Left hindlimb (tissue), 1 donor: Measurements from ENCODE around the gene CACNA1G.
A peak's percentile ranks its signal among the peaks of the same experiment; 100 is the strongest.

Experiments used
- DNase-seq: peaks from one replicate; pipeline ENCODE4 v3.0.0-alpha.2; 2018

CACNA1G gene

GRCh38 chr17:50590946-50591737, 30.6 kb downstream of the CACNA1G start:
- peak; percentile 66 for DNase-seq

- DNase-seq = no peak
These were observed 32.8 kb downstream of the CACNA1G start for GRCh38 chr17:50593321-50593720.

GRCh38 chr17:50594128-50594823, 33.8 kb downstream of the CACNA1G start:
- DNase-seq = no peak

DNA sequence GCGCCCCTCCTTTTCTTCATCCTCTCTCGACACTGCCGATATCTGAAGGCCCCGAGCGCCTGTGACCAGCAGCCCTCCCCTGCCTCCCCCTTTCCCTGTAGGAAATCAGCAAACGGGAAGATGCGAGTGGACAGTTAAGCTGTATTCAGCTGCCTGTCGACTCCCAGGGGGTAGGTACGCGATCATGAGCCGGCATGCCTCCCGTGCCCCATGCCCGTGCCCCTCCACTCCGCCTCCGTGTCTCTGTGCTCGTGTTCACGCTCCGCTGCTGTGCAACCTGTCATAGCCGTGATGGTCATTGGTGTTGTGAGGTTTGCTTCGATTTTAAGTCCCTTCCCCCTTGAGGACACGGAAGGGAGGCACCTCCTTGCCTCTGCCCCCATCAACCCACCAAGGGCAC, 34.4 kb downstream of the CACNA1G start:
- no peak for DNase-seq

- no peak for DNase-seq
These were observed 35.9 kb downstream of the CACNA1G start for GRCh38 chr17:50596191-50597037.

DNA sequence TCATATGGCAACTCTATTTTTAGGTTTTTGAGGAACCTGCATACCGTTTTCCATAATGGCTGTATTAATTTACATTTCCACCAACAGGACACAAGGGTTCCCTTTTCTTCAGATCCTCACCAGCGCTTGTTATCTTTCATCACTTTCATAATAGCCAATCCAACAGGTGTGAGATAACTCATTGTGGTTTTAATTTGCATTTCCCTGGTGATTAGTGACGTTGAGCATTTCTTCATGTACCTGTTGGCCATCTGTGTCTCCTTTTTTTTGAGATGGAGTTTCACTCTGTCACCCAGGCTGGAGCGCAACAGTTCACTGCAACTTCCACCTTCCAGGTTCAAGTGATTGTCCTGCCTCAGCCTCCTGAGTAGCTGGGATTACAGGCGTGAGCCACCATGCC, 38.0 kb downstream of the CACNA1G start:
- no peak for DNase-seq

DNA sequence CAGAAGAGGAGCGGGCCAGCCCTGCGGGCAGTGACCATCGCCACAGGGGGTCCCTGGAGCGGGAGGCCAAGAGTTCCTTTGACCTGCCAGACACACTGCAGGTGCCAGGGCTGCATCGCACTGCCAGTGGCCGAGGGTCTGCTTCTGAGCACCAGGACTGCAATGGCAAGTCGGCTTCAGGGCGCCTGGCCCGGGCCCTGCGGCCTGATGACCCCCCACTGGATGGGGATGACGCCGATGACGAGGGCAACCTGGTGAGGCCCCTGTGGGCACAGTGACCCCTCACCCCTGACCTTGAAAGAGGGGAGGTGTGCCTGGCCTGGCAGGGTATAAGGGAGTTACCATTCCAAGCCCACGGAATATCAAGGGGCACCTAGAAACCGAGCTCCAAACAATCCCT, 39.1 kb downstream of the CACNA1G start:
- DNase-seq = no peak

DNA sequence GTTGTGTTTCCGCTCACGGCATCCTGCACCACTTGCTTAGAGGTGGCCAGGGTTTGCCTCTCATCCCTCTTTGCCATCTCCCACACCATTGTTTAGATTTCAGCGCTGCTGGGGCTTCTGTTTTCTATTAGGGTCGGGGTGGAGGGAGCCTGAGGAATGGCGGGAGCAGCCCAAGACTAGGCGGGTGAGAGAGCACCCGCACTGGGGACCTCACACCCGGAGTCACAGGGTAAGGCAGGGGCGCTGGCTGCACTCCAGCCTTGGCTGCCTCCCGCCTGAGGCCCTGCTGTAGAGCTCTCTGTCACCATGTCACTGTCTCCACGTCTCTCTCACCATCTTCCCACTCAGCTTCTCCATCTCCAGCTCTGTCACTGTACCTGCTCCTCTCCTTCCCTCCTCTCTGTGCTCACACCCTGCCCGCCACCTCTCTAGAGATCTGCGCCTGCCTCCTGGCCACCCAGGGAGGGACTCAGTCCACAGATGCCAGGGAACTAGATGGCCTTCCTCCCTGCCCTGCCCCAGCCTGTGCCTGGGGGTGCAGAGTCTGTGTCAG, 41.4 kb downstream of the CACNA1G start:
- DNase-seq = no peak

- no peak for DNase-seq
These were observed 42.3 kb downstream of the CACNA1G start for GRCh38 chr17:50602836-50603235.

DNA sequence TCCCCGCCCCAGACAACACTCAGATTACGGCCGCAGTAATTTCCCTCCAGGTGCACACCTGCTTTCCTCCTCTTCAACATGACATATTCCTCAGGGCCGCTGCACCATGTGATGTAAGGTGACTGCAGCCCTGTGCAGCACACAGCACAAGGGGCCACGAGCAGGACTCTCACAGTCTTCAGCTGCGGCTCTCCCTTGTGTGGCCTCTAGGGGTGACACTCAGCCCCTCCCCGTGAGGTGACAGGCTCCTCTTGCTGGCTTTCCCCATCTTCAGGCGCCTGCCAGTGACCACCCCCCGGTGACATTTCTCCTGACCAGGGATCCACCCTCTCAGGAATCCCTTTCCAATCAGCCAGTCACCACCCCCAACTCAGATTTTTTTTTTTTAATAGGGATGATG, 42.8 kb downstream of the CACNA1G start:
- no peak for DNase-seq

DNA sequence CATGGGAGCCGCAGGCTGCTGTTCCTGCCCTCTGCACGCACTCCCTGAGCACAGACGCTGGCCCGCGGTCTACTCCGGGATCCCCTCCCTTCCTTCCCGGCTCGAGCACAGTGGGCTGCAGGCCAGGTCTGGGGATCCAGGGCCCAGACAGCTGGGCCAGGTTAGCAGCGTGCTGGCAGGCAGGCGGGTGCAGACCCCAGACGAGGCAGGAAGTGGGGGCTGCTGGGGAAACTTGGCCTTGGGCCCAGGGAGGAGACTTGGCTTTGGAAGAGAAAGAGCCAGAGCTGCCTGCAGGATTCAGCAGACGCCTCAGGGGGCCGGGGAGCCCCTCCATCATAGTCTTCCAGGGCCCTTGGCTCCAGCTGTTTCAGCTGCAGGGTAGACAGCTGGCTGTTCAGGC, 44.0 kb downstream of the CACNA1G start:
- peak; percentile 97 for DNase-seq

DNA sequence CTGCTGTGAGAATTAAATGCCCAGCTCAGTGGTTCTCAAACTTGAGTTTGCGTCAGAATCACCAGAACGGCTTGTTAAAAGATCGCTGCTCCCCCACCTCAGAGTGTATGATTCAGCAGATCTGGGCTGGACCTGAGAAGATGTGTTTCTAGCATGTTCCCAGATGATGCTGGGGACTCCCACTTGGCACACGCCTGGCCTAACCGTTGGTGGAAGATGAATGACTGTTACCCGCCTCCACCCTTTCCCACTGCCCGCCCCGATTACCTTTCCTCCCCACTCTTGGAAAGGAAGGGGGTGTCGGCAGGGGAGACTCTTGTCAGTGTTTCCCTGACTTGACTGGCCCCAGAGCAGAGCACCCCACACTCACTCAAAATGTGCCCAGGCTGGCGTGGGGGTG, 44.9 kb downstream of the CACNA1G start:
- no peak for DNase-seq

GRCh38 chr17:50607522-50608175, 47.1 kb downstream of the CACNA1G start:
- DNase-seq = no peak

DNA sequence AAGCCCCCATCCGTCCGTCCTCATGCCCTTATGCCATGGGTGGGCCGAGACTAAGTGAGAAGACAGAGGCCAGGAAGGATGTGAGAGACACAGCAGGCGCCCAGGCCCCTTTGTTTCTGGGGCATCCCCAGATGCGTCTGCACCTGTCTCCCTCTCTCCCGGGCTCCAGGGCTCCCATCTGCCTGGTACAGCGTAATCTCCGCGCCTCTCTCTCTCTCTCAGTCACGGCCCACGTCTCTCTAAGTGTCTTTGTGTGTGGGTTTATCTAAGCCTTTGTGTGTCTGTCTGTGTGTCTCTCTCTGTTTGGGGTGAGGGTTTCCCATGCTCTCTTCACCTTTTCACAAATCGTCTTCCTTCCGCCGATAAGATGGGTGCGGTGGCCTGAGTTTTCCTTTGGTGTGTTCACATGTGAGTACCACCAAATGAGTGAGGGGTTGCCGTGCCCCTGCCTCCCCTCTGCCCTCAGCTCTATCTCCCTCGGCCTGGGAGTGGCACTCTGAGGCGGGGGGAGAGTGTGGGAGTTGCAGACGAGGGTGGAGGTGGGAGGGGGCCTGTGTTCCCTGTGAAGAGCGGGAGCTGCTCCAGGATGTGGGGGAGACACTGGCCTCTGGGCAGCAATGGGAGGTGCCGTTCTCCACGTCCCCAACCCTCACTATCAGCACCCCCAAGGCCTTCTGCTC, 48.3 kb downstream of the CACNA1G start:
- no peak for DNase-seq

GRCh38 chr17:50609380-50610074, 49.0 kb downstream of the CACNA1G start:
- no peak for DNase-seq

DNA sequence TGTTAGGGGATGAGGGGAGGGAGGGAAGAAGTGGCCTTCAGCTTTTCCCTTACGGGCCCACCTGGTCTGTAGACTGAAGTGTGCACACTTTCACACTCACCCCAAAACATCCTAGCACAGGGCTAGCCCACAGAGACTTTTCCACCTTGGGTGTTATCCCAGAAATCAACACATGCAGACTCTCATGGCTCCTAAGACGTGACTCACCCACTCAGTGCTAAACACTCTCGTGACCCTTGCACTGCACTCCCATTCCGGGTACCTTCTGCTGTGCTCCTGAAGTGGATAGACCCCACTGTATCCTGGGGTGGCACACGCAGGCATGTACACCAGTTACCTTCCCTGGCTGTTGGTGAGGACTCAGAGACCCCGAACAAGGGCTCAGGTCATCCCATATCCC, 51.1 kb downstream of the CACNA1G start:
- no peak for DNase-seq

DNA sequence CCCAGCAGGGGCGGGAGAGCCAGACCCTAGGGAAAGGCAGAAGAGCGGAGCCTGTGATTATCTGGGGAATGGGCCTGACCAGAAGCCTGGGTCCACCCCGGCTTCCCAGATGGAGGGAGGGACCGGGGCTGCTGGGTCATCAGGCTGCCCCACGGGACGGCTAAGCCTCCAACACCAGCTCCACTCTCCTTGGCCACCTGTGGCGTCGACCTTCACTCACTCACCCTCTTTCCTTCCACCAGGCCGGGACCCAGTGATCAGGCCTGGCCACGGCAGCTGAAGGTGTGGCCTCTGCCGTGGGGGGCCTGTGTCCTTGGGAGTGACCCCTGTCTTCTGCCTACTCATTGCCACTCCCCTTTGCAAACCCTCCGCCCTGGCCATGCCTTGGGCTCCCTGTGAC, 51.8 kb downstream of the CACNA1G start:
- DNase-seq = no peak

- DNase-seq = no peak
These were observed 52.8 kb downstream of the CACNA1G start for GRCh38 chr17:50613007-50613992.

DNA sequence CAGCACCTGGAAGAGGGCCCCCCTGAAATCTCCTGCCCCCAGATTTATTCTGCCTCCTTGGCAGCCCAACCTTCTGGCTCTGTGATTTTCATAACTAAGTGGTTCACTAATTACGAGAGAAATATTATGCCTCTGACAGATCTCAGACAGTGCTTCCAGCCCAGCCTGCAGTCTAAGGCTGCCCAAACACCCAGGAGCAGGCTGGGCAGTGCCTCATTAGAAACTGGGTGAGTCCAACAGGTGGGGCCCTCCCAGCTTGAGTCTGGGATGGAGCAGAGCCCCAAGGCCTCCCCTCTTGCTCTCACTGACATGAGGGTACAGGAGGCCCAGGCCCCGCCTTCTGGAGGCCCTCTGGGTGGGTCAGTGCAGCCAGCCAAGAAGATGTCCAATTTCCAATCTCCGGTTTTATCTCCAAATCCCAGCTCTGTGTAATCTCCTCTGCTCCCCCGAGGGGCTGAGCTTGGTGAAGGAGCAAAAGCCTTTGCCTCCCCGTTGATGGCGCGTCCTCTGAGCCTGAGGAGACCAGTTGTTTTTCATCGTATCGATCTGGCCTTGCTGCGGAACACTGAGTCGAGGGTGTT, 54.0 kb downstream of the CACNA1G start:
- no peak for DNase-seq

- DNase-seq = no peak
These were observed 55.3 kb downstream of the CACNA1G start for GRCh38 chr17:50615828-50616227.
